ENCODE results near the gene MAML3.
"Not testable (repeated sequence)": the region's sequence is repeated elsewhere in the genome, so short reads cannot be mapped to it uniquely, and the experiment has no call there.

Gene MAML3

GRCh38 chr4:139956507-139957017 lies 197.4 kb downstream of the MAML3 start:
- FAIRE-seq, result no peak

- no peak for FAIRE-seq
Measured at GRCh38 chr4:139955600-139955999, 198.4 kb downstream of the MAML3 start.

GRCh38 chr4:139954512-139954911 lies 199.5 kb downstream of the MAML3 start:
- FAIRE-seq, result no peak

DNA sequence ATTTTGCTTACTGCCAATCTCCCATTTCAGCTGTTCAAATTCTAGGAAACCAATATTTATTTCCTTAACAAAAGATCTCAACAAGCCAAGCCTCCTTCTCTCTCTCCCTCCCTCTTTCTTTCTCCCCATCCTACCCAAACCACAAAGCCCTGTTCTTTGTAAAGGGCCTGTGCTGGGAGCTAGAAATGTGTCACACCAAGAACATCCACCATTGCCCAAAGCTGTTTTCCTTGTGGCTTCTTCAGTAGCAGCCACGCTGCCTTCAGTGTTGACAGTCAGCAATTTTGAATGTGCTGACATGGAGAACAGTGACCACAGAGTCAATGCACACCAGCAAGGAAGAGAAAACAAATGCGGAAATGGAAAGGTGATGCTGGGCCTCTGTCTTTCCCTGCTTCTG lies 203.0 kb downstream of the MAML3 start:
- no peak for FAIRE-seq

DNA sequence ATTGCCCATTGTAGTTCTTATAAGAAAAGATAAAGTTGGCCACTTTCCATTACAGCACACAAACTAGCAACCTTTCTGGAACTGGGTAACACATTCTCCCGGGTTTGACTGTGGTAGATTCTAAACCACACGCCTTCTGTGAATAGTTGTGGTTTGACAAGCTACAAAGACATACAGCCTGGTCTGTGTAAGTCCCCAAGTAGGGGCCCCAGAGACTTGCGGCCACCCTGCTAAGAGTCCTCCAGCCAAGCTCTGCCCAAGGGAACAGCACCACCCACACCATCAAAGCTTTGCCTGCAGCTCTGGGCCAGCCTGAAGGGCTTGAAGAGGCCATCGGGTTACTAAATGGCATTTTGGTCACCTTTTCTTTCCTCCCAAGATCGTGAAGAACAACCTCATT lies 203.4 kb downstream of the MAML3 start:
- no peak for FAIRE-seq

DNA sequence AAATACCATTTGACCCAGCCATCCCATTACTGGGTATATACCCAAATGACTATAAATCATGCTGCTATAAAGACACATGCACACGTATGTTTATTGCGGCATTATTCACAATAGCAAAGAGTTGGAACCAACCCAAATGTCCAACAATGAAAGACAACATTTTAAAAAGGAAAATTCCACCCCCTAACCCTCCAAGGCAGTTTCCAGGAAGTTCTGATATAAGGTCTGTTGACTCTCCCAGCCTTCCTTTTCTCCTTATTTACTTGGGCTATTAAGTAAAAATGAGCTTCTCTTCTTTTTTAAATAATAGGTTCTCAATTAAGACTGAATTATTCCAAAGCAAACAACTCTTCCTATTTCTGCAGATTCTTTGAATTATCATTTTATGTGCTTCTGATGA lies 209.1 kb downstream of the MAML3 start:
- FAIRE-seq, result not testable (repeated sequence)

- FAIRE-seq, result no peak
Measured at GRCh38 chr4:139943277-139943676, 210.7 kb downstream of the MAML3 start.

DNA sequence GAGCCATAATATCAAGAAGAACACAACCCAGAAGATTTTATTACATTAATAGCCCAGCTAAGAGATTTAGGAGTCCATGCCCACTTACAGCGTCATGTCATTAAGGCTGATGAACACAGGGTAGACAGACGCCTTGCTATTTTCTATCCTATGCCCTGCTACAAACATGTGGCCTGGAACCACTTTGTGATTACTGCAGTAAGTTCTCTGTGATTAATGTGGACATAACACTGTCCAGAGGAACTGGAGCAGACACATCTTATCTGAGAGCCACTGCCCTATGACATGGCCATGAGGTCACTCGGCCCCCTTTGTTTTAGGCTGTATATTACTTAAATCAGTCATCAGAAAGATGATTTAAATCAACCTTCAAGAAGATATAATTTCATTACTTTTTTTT lies 211.7 kb downstream of the MAML3 start:
- FAIRE-seq, result no peak

- FAIRE-seq, result no peak
Measured at GRCh38 chr4:139940600-139940999, 213.4 kb downstream of the MAML3 start.

DNA sequence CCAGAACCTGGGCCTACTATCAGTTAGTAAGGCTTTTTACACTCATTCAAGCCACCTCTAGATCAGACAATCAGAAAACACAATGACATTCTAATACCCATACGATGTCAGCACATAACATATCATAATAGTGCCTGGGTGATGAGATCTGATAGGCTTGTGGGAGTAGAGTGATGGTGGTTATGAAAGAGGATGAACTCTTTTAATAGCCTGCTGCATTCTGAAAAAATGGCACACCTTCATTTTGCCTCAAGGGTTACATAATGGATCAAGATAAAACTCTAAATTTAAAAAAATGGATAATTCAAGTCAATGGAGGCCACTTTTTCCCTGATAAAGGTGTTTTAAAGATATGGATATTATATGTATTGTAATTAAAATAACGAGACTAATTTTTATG lies 215.6 kb downstream of the MAML3 start:
- no peak for FAIRE-seq

DNA sequence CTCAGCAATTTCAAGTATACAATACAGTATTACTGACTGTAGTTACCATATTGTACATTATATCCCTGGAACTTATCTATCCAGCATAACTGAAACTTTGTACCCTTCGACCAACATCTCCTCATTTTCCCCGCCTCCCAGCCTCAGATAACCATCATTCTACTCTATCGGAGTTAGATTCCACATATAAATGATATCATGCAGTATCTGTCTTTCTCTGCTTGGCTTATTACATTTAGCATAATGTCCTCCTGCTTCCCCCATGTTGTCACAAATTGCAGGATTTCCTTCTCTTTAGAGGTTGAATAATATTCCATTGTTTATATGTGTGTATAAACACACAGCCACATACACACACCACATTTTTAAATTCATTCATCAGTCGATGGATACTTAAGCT lies 218.1 kb downstream of the MAML3 start:
- FAIRE-seq, result no peak

DNA sequence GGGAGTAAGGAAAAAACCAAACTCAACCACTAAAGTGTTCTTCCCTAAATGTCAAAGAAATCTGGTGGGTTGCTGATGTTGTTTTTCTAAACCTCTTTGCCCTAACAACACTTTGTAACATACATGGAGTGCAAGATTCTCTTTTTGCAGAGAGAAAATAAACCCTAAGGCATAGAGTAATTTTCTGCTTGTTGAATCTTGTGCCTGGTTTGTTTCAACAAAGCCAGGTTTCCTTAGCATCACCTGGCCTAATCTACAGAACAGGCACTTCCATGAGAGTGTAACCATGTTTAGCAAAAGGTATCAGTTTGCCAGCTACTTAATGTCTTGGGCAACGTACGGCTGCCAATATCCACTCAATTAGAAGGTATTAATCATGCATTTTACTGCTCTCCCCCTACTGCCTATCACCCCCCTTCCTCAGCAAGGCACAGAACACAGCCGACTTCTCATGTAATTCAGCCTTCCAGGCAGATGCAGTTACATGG lies 219.2 kb downstream of the MAML3 start:
- no peak for FAIRE-seq

DNA sequence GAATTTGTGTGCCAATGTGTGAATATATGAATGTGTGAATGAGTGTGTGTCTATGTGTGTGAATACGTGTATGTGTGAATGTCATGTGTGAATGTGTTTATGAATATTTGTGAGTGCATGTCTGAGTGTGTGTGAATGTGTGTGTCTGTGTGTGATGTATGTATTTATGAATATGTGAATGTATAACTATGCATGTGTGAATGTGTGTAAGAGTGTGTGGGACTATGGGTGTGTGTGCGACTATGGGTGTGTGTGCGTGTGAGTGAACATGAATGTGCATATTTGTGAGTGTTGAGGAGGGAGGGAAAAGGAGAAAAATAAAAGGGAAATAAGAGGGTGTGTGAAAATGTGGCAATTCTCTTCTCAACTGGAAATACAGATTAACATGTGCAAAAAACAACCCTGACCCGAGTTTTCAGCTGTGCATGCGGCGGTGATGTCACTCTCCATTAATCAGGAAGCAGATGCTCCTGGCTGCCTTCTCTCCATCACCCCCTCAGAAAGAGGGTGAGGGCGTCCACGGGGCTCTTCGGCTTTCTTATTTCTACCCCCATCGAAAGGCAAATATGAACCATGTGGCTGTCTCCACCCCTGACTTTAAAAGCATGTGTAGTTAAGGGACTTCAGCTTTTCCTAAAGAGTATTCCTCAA lies 219.8 kb downstream of the MAML3 start:
- FAIRE-seq, result no peak

- no peak for FAIRE-seq
Measured at GRCh38 chr4:139933541-139933940, 220.4 kb downstream of the MAML3 start.

GRCh38 chr4:139933104-139933503 lies 220.9 kb downstream of the MAML3 start:
- no peak for FAIRE-seq

GRCh38 chr4:139924782-139925181 lies 229.2 kb downstream of the MAML3 start:
- FAIRE-seq, result no peak

GRCh38 chr4:139922406-139923024 lies 231.5 kb downstream of the MAML3 start:
- no peak for FAIRE-seq

DNA sequence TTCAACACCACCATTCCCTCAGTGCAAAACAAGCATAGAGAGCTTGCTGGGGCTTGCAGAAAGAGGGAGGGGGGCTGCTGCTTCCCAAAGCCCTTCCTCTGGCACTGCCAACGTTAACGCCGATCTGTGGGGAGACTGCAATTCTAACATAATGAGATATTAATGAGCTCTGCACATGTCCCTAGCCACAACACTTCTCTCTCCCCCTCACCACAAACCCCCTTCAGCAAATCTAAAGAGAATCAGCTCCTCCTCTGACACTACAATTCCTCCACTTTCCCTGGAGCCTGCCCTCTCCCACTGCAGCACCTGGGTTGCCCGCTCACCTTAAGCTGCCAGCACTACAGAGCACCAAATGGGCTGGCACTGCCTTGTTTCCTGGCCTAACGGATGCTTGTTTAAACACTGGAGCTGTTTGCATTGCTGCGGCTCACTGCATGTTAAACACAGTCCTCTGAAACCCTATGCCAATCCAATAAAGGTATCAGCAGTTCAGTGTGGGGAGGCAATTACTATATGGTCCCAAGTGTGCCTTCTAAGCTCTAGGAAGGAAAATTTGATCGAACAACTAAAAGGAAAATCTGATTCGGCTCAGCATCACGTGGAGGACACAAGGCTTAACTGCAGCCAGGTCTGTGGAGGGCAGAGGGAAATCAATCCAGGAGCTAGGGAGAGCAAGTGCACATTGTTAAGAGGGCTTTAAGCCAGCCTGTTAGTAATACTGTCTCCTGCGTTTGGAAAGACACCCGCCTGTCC lies 232.4 kb downstream of the MAML3 start:
- FAIRE-seq, result no peak

DNA sequence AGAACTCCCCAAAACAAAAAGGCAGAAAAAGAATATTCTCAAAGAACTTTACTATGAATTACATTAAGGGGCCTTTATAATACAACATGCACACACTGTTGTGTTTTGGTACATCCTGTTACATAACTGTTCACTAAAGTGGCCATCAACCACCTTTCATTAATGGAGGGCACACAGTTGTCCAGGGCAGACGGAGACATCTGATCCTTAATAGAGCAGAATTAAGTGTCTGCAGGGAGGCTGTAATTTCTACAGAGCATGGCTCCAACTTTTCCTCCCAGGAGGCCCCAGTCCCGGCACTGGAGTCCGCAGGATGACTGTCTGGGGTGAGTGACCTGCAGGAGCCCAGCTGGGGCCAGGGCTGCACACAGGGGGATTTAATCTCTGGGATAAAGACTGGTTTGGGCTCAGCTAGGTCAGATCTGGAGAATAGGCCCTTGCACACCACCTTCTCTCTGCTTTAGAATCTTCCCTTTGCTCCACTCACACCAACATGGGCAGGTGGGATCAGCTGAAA lies 233.4 kb downstream of the MAML3 start:
- no peak for FAIRE-seq

- FAIRE-seq, result no peak
Measured at GRCh38 chr4:139919521-139919920, 234.5 kb downstream of the MAML3 start.

DNA sequence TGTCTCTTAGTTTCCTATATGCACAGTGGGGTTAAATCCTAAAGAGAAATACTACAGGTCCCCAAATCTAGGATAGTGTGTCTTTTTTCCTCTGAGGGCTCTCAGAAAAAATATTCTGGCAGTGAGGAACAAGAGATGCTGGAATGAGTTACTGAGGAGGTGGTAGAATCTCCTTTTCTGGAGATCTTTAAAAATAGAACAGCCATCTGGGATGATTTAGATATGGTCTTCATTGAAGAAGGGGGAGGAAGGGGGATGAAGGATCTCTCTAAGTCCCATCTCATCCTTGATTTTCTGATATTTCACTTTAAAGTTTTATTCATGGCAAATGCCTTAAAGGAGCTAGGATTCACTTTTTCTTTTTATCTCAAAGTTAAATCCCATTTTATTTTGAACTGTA lies 235.0 kb downstream of the MAML3 start:
- no peak for FAIRE-seq

DNA sequence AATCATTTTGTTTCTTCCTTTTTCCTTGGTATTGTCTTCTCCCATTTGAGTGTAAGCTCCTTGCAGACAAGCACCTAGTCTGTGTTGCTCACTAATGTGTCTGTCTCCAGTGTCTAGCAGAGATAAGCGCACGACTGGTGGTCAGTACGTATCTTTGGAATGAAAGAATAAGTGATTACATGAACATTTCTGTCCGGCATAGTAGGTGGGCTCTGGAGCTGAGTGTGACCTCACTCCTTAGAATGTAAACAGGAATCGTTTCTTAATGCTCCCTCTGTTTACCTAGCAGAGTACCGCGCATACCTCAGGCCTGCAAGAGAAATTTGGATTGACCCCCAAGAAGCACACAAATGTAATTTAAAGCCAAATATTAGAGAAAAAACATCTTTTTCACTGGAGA lies 235.4 kb downstream of the MAML3 start:
- FAIRE-seq, result no peak

- no peak for FAIRE-seq
Measured at GRCh38 chr4:139917896-139918295, 236.1 kb downstream of the MAML3 start.

DNA sequence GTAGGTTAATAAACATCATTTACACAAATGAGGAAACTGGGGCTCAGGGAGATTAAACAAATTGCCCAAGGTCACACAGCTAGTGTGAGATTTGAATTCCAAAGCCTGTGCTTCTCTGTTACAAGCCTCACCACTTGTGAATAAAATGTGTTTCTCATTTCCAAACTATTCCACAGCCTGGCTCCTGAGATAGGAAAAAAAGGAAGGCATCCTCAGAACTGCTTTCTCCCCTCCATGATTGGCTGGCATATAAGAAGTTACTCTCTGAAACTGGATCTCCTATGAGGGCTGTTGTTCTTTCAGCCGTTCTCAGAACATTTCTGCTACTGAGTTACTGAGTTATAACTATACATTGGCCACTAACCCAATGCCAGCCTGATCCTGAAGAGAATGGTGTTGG lies 237.9 kb downstream of the MAML3 start:
- no peak for FAIRE-seq

Measured in TTC549 (cell line).